ENCODE results near the gene ZSWIM4. TPM values are rescaled to one million over a fixed set of nuclear protein-coding genes. Genes with fewer than 3 reads are reported as not detected.
A peak's percentile ranks its signal among the peaks of the same experiment; 100 is the strongest.

The ZSWIM4 gene
- total RNA-seq, 2 donors from 2014 or later: 3.4 to 12.5 TPM

DNA sequence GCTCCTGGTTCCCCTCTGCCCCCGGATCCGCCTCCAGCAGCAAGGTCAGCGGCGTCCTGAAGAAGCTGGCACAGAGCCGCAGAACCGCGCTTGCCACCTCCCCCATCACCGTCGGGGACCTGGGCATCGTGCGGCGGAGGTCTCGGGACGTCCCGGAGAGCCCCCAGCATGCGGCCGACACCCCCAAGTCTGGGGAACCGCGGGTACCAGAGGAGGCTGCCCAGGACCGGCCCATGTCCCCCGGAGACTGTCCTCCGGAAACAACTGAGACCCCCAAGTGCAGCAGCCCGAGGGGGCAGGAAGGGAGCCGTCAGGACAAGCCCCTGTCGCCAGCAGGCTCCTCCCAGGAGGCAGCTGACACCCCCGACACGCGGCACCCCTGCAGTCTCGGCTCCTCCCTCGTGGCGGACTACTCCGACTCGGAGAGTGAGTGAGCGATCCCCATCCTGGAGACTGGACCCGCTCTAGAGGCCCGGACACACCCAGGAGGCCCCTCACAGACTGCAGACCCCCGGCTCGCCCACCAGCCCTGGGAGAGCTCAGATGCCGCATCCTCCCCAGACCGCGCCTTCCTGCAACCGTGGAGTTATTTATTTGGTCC is 32.5 kb upstream of the ZSWIM4 start:
- intact Hi-C loops (cut with DNase I): no loop called here
- no peak for TF ChIP-seq POLR2A (IDR thresholded peaks at IDR 0.05)
- TF ChIP-seq, protein P1, sequence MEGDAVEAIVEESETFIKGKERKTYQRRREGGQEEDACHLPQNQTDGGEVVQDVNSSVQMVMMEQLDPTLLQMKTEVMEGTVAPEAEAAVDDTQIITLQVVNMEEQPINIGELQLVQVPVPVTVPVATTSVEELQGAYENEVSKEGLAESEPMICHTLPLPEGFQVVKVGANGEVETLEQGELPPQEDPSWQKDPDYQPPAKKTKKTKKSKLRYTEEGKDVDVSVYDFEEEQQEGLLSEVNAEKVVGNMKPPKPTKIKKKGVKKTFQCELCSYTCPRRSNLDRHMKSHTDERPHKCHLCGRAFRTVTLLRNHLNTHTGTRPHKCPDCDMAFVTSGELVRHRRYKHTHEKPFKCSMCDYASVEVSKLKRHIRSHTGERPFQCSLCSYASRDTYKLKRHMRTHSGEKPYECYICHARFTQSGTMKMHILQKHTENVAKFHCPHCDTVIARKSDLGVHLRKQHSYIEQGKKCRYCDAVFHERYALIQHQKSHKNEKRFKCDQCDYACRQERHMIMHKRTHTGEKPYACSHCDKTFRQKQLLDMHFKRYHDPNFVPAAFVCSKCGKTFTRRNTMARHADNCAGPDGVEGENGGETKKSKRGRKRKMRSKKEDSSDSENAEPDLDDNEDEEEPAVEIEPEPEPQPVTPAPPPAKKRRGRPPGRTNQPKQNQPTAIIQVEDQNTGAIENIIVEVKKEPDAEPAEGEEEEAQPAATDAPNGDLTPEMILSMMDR (IDR thresholded peaks at IDR 0.05): no peak
- ATAC-seq (no peak), DNase-seq (no peak)
- Histone ChIP-seq H3K9me3 (no peaks in the 10 kb centered on the region), H3K27ac (no peak overlapping the region), H3K27me3 (no peaks in the 10 kb centered on the region), H3K4me1 (peaks cover 15% of the 10 kb centered on the region), H3K36me3 (replicated peaks in 1 of 2; ENCODE audit: insufficient read depth in 1 of 2, low read depth in 2 of 2) (peaks cover 8 to 10% of the 10 kb centered on the region in 2 donors), H3K4me3 (no peak overlapping the region)
- 90% methylated on average over 15 to 40 of the region's 42 CpGs for WGBS, 2 donors

DNA sequence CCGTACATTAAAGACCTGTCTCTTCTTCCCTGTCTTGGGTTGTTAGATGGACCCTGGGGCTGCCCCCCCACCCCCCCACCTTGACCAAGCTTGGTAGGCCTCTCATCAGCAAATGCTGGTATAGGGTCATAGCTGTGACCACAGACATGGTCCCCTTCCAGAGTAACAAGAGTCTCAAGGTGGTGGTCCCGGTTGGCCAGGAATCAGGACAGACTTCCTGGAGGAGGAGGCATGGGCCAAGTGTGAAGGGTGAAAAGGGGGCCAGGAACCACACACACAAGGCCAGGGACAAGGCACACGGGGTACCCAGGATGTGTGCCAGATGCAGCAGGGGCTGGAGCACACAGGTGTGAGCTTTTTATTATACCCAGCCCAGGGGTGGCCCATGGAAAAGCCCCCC is 32.0 kb upstream of the ZSWIM4 start:
- ATAC-seq (no peak), DNase-seq (no peak)
- H3K4me1 ChIP-seq: peaks cover 15% of the 10 kb centered on the region
- H3K27ac ChIP-seq: no peak overlapping the region
- intact Hi-C loops (cut with DNase I): no loop called here
- WGBS, 2 donors: 87 to 95% methylated on average over 2 to 3 of the region's 3 CpGs
- H3K36me3 ChIP-seq (replicated peaks in 1 of 2; ENCODE audit: insufficient read depth in 1 of 2, low read depth in 2 of 2): peaks cover 8 to 10% of the 10 kb centered on the region in 2 donors
- H3K27me3 ChIP-seq: no peaks in the 10 kb centered on the region
- H3K4me3 ChIP-seq: no peak overlapping the region
- TF ChIP-seq POLR2A (IDR thresholded peaks at IDR 0.05): no peak
- TF ChIP-seq, protein P1 (IDR thresholded peaks at IDR 0.05): no peak
- no peaks in the 10 kb centered on the region for H3K9me3 ChIP-seq

DNA sequence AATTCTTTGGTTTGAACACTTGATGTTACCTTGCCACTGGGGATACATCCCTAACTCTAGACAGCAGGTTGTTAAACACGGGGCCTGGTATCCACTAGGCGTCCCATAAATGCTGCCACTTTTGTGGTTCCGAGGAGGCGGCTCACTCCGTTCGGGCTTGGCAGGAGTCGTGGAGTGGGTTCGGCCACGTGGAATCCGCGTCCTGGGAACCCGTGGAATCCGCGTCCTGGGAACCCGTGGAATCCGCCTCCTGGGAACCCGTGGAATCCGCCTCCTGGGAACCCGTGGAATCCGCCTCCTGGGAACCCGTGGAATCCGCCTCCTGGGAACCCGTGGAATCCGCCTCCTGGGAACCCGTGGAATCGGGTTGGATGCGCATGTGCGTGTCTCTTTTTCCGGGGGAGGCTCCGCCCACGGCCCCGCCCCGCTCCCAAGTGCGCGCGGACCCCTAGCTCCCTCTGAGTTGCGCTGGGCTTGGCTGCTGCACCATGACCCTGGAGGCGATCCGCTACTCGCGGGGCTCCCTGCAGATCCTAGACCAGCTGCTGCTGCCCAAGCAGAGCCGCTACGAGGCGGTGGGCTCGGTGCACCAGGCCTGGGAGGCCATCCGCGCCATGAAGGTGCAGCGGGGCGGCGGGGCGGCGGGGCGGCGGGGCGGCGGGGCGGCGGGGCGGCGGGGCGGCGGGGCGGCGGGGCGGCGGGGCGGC is 31.0 kb upstream of the ZSWIM4 start, which contains the start of gene MRI1:
TSS of gene MRI1 (plus strand) at position 422 of the 707 bp plus-strand sequence. CDS start at position 489, 67 bp downstream.
- TF ChIP-seq, protein P1 (IDR thresholded peaks at IDR 0.05): peak in 1 of 7 experiments; percentile 7
- peak; percentile 16 to 59 (median 45) for TF ChIP-seq POLR2A (IDR thresholded peaks at IDR 0.05)
- H3K27ac ChIP-seq: peak within 1 kb of the TSS; percentile 45 to 79 (median 66)
- peak within 1 kb of the TSS; percentile 74 to 78 for H3K4me3 ChIP-seq
- ATAC-seq: peak; percentile 92
- no peaks in the 10 kb centered on the region for H3K27me3 ChIP-seq
- WGBS, 2 donors: 2% methylated on average over 47 of the region's 67 CpGs; no CpG with 5 or more reads in 1 of the 2 donors
- H3K9me3 ChIP-seq: no peaks in the 10 kb centered on the region
- intact Hi-C loops (cut with DNase I): no loop called here
- peaks cover 15% of the 10 kb centered on the region for H3K4me1 ChIP-seq
- peaks cover 4 to 5% of the 10 kb centered on the region in 2 donors for H3K36me3 ChIP-seq (replicated peaks in 1 of 2; ENCODE audit: insufficient read depth in 1 of 2, low read depth in 2 of 2)
- DNase-seq: peak; percentile 78 to 85 (median 80)

- ATAC-seq (peak; percentile 41), DNase-seq (peak; percentile 35 to 38 (median 35))
- intact Hi-C loops (cut with DNase I): no loop called here
- peak overlapping the region; percentile 74 to 78 for H3K4me3 ChIP-seq
- TF ChIP-seq, protein P1 (IDR thresholded peaks at IDR 0.05): no peak
- peaks cover 15% of the 10 kb centered on the region for H3K4me1 ChIP-seq
- H3K27ac ChIP-seq: peak overlapping the region; percentile 45 to 79 (median 66)
- no peaks in the 10 kb centered on the region for H3K9me3 ChIP-seq
- H3K36me3 ChIP-seq (replicated peaks in 1 of 2; ENCODE audit: insufficient read depth in 1 of 2, low read depth in 2 of 2): peaks cover 4 to 5% of the 10 kb centered on the region in 2 donors
- no peaks in the 10 kb centered on the region for H3K27me3 ChIP-seq
- 2 to 21% methylated on average over 5 to 28 of the region's 48 CpGs for WGBS, 2 donors
Measured at GRCh38 chr19:13764821-13765394, 30.3 kb upstream of the ZSWIM4 start.
